ENCODE measurements around the gene PALM.

The PALM gene

DNA sequence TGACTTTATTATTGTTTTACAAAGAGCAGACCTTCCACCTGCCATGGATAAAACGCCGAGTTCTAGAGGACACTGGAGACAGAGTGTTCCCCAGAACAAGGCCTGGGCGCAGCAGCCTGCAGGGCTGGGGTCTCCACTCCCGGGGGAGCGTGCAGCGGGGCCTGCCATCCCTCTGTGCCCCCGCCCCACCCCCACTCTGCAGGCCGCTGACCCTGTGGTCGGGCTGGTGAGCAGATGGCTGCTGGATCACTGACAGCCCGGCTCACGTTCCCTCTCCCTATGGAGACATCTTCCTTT is 79.9 kb downstream of the PALM start:
- DNase-seq, result no peak

DNA sequence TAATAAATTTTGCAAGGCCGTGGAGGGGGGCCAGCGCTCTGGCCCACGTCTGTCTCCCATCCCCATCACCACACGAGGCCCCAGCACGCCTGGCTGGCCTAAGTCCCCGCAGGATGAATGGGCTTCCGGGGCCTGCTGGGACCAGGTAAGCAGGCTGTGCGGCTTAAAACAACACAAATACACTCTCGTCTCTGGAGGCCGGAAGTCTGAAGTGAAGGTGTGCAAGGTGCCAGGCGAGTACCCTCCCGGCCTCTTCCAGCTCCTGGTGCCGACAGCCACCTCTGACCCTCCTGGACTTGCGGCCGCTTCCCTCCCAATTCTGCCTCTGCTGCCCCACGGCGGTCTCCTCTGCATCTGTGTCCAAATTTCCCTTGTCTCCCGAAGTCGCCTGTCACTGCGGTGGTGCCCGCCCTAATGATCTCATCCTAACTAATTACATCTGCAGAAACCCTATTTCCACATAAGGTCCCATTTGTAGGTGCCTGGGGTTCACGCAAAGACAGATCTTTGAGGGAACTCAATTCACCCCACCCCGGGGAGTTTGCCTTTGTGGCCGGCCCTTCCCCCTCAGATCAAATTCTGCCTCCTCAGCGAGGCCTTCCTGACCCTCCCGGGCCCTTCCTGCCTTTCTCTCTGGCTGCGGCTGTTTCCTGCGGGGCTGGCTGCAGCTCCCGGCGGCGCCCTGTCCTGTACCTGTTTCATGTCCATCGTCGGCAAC is 80.4 kb downstream of the PALM start:
- DNase-seq, result peak; percentile 13

DNA sequence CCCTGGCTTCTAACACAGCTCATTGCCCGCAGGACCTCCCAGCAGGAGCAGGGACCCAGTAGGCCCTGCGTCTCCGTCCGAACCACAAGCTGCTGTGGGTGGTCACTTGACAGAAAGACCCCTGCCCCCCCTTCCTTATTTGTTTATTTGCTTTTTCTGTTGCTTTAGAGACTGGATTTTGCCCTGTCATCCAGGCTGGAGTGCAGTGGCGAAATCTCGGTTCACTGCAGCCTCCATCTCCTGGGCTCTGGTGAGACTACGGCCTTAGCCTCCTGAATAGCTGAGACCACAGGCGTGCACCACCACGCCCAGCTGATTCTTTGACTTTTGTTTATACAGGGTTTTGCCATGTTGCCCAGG is 80.9 kb downstream of the PALM start:
- DNase-seq, result no peak

DNA sequence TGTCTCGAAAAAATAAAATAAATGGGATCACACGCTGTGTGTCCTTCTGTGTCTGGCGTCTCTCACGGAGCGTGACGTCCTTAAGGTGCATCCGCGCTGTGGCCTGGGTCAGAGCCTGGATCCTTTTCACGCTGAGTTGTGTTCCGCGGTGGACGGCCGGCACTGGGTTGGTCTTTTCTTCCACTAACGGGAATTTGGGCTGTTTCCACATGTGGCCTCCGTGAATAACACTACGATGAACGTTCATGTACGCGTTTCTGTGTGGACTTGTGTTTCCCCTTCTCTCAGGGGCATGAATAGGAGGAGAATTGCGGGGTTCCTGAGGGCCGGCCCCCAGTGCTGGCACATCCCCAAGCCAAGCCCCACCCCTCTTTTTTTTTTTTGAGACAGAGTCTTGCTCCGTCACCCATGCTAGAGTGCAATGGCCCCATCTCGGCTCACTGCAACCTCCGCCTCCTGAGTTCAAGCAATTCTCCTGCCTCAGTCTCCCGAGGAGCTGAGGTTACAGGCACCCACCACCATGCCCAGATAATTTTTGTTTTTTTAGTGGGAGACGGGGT is 82.4 kb downstream of the PALM start:
- DNase-seq, result no peak

DNA sequence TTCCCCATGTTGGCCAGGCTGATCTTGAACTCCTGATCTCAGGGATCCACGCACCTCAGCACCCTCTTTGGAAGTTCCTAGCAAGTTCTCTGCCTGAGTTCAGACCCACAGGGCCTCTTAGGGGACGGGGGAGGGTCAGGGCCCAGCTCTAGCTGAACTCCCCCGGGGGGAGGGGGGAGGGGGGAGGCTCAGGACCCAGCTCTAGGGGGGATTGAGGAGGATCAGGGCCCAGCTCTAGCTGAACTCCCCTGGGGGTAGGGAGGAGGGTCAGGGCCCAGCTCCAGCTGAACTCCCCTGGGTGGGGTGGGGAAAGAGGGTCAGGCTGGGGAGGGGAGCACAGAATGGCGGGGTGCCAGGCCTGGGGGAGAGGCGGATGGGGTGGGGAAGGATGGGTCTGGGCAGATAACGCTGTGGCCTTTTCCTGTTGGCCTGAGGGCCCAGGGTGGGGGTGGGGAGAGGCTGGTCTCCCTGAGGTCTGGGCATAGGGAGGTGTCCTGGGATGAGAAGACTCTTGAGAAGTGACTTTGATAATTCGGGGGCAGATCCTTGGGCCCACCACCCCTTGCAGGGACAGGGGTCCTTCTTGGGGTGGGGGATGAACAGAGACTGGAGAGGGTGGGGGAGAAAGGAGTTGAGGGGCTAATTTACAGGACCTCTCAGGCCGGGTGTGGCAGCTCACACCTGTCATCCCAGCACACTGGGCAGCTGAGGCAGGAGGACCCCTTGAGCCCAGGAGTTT is 83.0 kb downstream of the PALM start:
- DNase-seq, result no peak

DNA sequence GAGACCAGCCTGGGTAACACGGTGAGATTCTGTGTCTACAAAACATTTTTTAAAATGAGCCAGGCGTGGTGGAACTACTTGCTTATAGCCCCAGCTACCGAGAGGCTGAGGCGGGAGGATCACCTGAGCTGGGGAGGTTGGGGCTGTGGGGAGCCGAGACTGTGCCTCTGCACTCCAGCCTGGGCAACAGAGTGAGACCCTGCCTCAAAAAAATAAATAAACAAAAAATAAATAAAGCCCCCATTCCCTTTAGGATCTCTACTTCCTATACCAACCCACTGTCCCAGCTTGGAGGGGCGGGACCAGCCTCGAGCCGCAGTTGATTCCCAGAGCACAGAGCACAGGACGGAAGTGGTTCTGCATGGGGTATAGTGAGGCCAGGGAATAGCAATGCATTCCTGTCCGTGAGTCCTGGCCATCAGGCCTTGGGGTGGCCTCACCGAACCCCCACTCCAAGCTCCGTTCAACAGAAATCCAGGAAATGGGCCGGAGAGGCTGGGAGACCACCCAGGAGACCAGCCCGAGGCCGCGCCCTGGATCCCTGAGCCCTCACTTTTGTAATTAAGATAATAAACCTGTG is 83.7 kb downstream of the PALM start:
- DNase-seq, result no peak

DNA sequence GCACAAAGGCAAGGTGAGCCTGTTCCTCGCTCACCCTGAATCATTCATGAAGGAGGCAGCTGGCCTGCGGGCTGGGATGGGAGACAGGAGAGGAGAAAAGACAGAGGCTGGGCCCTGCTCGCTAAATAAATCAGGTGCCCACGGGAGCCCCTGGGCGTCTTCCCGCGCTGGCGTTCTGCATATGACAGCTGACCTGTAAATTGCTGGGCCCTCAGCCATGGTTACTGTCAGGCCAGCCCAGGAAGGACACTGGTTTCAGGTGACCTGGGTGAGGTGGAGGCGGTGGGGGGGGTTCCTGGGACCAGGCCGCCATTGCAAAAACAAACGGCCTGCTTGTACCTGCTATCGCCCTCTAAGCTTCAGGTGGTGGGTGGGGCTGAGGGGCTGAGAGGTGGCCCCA is 85.1 kb downstream of the PALM start:
- DNase-seq, result no peak

DNA sequence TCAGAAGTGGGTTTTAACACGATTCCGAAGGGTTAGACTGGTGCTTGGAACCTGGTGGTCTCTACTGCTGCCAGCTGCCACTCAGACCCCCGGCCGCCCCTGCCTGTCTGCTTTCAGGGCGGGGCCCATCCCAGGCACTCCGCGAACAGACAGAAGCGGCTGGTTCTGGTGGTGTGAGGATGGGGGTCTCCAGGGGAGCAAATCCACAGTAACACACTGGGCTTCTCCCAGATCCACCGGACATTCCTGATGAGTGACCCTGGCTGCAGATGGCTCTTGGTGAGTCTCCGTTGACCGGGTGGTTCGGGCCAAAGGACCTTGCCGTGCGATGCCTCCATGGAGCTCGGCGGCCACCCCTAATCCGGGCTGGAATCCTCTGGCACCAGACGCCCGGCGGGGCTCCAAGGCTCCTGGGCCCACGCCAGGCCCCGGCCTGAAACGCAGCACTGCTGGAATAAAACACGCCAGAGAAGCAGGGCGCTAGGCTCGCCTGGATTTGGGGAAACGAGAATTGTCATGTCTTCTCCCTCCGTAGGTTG is 86.4 kb downstream of the PALM start:
- DNase-seq, result no peak

DNA sequence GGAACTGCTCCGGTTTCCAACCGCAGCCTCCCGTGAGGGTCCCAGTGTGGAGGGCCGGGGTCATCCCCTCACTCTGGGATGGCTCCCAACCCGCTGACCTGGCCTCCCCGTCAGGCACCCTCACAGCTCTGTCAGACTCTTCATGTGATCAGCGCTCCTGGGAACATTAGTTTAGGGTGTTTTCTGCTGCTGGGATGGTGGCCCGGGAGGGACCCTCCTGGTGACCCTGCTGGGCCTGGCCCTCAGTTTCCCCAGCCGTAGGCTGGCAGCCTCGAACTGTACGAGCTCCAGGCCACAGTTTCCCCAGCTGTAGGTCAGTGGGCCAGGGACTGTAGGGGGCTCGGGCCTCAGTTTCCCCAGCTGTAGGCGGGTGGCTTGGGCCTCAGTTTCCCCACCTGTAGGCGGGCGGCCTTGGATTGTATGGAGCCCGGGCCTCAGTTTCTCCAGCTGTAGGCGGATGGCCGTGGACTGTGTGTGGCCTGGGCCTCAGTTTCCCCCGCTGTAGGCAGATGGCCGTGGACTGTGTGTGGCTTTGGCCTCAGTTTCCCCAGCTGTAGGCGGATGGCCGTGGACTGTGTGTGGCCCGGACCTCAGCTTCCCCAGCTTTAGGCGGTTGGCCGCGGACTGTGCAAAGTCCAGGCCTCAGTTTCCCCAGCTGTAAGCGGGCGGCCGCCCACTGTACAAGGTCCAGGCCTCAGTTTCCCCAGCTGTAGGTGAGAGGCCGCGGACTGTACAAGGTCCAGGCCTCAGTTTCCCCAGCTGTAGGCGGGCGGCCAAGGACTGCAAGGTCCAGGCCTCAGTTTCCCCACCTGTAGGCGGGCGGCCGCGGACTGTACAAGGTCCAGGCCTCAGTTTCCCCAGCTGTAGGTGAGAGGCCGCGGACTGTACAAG is 87.2 kb downstream of the PALM start:
- no peak for DNase-seq

DNA sequence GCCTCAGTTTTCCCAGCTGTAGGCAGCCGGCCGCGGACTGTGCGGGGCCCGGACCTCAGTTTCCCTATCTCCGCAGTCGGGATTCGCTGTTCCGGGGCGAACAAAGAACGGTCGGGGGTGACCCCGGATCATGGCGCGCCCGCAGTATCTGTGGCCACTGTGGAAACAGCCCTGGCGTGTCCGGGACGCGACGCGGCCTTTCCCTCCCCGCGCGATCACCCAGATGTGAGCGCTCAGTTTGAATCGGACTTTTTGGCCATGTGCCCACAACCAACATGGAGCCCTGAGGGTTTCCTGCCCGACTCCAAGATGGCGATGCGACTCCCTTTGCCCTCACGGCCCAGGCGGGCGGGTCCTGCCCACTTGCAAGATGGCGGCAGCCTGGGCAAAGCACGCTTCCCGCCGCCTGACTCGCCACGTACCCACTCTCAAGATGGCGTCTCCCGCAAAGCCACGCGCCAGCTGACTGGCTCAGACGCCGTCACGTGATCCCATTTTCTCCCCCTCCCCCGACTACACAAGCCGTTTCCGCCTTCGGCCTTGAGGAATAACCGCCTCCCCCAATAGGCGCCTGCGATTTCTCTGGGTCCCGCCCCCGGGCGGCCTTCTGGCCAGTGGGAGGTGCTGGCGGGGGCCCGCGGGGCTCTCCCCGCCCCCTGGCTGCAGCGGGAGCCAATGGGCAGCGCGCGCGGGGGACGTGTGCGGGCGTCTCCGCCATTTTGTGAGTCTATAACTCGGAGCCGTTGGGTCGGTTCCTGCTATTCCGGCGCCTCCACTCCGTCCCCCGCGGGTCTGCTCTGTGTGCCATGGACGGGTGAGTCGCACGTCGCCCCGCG is 88.2 kb downstream of the PALM start, which contains the start of gene PTBP1:
Gene PTBP1, plus strand, starts transcription at position 761 of the 836 bp plus-strand sequence. Its CDS starts 46 bp downstream, at position 807.
- DNase-seq, result peak; percentile 99 to 100

All from bone marrow (tissue), 2 donors.